ENCODE measurements around the gene FGF11. TPM values are rescaled to one million over a fixed set of nuclear protein-coding genes. Genes with fewer than 3 reads are reported as not detected.
"Not testable (repeated sequence)": the region's sequence is repeated elsewhere in the genome, so short reads cannot be mapped to it uniquely, and the experiment has no call there.

FGF11 gene
- total and polyA plus RNA-seq, 2 donors (not counting 1 experiment from before 2014, with no cell fraction given), result 0.33 to 0.87 TPM

- not testable (repeated sequence) for H3K9me3 ChIP-seq (ENCODE audit: control insufficient read depth, insufficient read depth, low read depth, low read length); H3K9ac ChIP-seq (ENCODE audit: insufficient read depth, low read length); H3K27me3 ChIP-seq (ENCODE audit: control insufficient read depth, insufficient read depth, low read length); H3K4me3 ChIP-seq (replicated peaks in 1 of 4; ENCODE audit: control extremely low read depth in 1 of 4, insufficient read depth in 1 of 4, low read depth in 3 of 4, low read length in 4 of 4); H3K4me2 ChIP-seq (ENCODE audit: extremely low read depth, insufficient read depth, low read length); H3K36me3 ChIP-seq (ENCODE audit: control insufficient read depth, insufficient read depth, low read length); DNase-seq (ENCODE audit: low read depth in 2 of 2); H2AFZ ChIP-seq (ENCODE audit: low read length); H4K20me1 ChIP-seq (ENCODE audit: control insufficient read depth, extremely low read depth, insufficient read depth, low read length)
- Histone ChIP-seq H3K79me2 (ENCODE audit: control insufficient read depth, insufficient read depth, low read length) (peaks cover 55% of the 10 kb centered on the region), H3K27ac (ENCODE audit: insufficient read depth, low read length) (peak overlapping the region; percentile 100), H3K4me1 (ENCODE audit: control insufficient read depth, extremely low read depth, insufficient read depth, low read length) (peaks cover 17% of the 10 kb centered on the region)
Measured at GRCh38 chr17:7481842-7482741, 42.8 kb downstream of the FGF11 start.

- H3K4me2 ChIP-seq (ENCODE audit: extremely low read depth, insufficient read depth, low read length), result peak overlapping the region; percentile 94
- H3K4me3 ChIP-seq (replicated peaks in 1 of 4; ENCODE audit: control extremely low read depth in 1 of 4, insufficient read depth in 1 of 4, low read depth in 3 of 4, low read length in 4 of 4), result peak overlapping the region; percentile 66 to 91 (median 82)
- peak overlapping the region; percentile 100 for H3K27ac ChIP-seq (ENCODE audit: insufficient read depth, low read length)
- H3K9ac ChIP-seq (ENCODE audit: insufficient read depth, low read length), result peak overlapping the region; percentile 98
- H3K36me3 ChIP-seq (ENCODE audit: control insufficient read depth, insufficient read depth, low read length); H2AFZ ChIP-seq (ENCODE audit: low read length); H3K27me3 ChIP-seq (ENCODE audit: control insufficient read depth, insufficient read depth, low read length); DNase-seq (ENCODE audit: low read depth in 2 of 2); H3K9me3 ChIP-seq (ENCODE audit: control insufficient read depth, insufficient read depth, low read depth, low read length); H4K20me1 ChIP-seq (ENCODE audit: control insufficient read depth, extremely low read depth, insufficient read depth, low read length): not testable (repeated sequence)
- H3K79me2 ChIP-seq (ENCODE audit: control insufficient read depth, insufficient read depth, low read length), result peaks cover 55% of the 10 kb centered on the region
- H3K4me1 ChIP-seq (ENCODE audit: control insufficient read depth, extremely low read depth, insufficient read depth, low read length), result peaks cover 20% of the 10 kb centered on the region
Measured at GRCh38 chr17:7482742-7483088, 43.4 kb downstream of the FGF11 start.

DNA sequence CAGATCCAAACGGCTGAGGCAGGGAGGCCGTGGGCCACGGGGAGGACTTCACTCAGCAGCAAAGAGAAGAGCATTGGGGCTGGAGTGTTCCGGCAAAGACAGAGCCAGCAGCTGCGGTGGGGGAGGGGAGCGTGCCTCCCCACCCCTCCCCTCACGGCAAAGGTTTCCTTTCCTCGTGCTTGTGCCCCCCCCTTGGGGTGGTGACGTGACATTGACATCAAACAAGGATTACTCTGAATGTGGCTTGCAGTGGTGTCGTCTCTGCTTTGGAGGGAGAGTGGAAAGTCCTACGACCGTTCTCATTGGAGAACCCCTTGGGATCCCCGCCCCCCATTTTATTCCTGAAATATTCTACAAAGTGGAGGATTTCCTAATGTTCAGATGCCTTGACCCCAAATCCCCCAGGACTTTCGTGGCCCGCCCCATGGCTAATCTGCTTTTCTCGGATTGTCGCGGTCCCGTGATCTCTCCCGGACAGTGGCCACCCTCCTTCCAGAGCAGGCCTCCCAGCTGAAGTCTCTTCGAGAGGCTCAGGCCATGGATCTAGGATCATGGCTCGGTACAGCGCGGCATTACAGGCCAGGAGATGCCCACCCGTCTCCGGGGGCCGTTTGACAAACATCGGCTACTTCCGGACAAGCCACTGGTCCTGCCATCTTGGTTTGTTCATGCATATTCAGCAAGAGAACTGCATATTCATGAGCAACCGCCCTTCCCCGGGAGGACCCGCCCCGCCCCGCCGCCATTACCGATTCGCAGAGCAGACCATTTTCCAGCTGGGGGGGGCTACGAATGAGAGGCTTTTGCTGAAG, 44.1 kb downstream of the FGF11 start:
- H3K36me3 ChIP-seq (ENCODE audit: control insufficient read depth, insufficient read depth, low read length), result peaks cover 1% of the 10 kb centered on the region
- no peaks in the 10 kb centered on the region for H3K9me3 ChIP-seq (ENCODE audit: control insufficient read depth, insufficient read depth, low read depth, low read length)
- H4K20me1 ChIP-seq (ENCODE audit: control insufficient read depth, extremely low read depth, insufficient read depth, low read length), result no peaks in the 10 kb centered on the region
- H2AFZ ChIP-seq (ENCODE audit: low read length), result peak overlapping the region; percentile 77
- peak overlapping the region; percentile 66 to 91 (median 82) for H3K4me3 ChIP-seq (replicated peaks in 1 of 4; ENCODE audit: control extremely low read depth in 1 of 4, insufficient read depth in 1 of 4, low read depth in 3 of 4, low read length in 4 of 4)
- H3K9ac ChIP-seq (ENCODE audit: insufficient read depth, low read length), result peak overlapping the region; percentile 98
- peak; percentile 90 to 97 for DNase-seq (ENCODE audit: low read depth in 2 of 2)
- no peak for TF ChIP-seq EZH2 (IDR thresholded peaks at IDR 0.05; ENCODE audit: low read length, missing control alignments)
- TF ChIP-seq, protein P1, sequence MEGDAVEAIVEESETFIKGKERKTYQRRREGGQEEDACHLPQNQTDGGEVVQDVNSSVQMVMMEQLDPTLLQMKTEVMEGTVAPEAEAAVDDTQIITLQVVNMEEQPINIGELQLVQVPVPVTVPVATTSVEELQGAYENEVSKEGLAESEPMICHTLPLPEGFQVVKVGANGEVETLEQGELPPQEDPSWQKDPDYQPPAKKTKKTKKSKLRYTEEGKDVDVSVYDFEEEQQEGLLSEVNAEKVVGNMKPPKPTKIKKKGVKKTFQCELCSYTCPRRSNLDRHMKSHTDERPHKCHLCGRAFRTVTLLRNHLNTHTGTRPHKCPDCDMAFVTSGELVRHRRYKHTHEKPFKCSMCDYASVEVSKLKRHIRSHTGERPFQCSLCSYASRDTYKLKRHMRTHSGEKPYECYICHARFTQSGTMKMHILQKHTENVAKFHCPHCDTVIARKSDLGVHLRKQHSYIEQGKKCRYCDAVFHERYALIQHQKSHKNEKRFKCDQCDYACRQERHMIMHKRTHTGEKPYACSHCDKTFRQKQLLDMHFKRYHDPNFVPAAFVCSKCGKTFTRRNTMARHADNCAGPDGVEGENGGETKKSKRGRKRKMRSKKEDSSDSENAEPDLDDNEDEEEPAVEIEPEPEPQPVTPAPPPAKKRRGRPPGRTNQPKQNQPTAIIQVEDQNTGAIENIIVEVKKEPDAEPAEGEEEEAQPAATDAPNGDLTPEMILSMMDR (conservative IDR thresholded peaks at IDR 0.05 in 1 of 2, IDR thresholded peaks at IDR 0.05 in 1 of 2; ENCODE audit: low read depth in 1 of 2, low read length in 2 of 2), result no peak
- H3K27me3 ChIP-seq (ENCODE audit: control insufficient read depth, insufficient read depth, low read length), result no peaks in the 10 kb centered on the region
- peak overlapping the region; percentile 100 for H3K27ac ChIP-seq (ENCODE audit: insufficient read depth, low read length)
- peaks cover 55% of the 10 kb centered on the region for H3K79me2 ChIP-seq (ENCODE audit: control insufficient read depth, insufficient read depth, low read length)
- H3K4me1 ChIP-seq (ENCODE audit: control insufficient read depth, extremely low read depth, insufficient read depth, low read length), result peaks cover 20% of the 10 kb centered on the region
- H3K4me2 ChIP-seq (ENCODE audit: extremely low read depth, insufficient read depth, low read length), result peak overlapping the region; percentile 94
